Measurements from ENCODE around the gene LY9. TPM values are rescaled to one million over a fixed set of nuclear protein-coding genes. Genes with fewer than 3 reads are reported as not detected.

Gene LY9
- total RNA-seq, 4 donors from 2014 or later, result 0.23 to 1.6 (median 0.84) TPM

- H3K4me3 ChIP-seq (ENCODE audit: low read depth, poor library complexity, severe bottlenecking), result no peak overlapping the region
- intact Hi-C loops (cut with DNase I; ENCODE audit: low total_unique reads), result no loop called here
- WGBS, 2 donors, result 92 to 100% methylated on average over 2 of the region's 2 CpGs
- TF ChIP-seq CTCF (IDR thresholded peaks at IDR 0.05) (no peak), POLR2A (IDR thresholded peaks at IDR 0.05) (no peak)
- no peak for DNase-seq (ENCODE audit: low spot score in 2 of 2)
Observed at GRCh38 chr1:160750608-160751007, 45.4 kb upstream of the LY9 start.

DNA sequence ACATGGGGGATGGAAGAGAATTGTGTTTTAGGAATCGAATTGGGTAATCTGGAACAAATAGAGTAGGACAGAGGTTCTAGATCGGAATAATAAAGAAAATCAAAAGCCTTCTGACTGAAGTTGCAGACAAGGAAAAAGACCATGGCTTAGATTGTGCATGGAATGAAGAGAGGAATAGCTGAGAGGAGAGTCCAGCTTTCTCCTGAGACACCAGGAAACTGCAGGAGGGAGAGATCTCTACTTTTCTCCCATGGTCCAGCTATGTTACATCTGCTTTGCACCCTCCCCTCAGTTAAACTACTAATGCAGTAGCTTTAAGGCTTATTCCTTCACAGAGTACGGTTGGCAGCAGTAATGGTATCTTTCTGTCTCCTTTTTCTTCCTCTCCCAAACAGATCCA lies 43.6 kb upstream of the LY9 start:
- no peak for DNase-seq (ENCODE audit: low spot score in 2 of 2)
- no peak overlapping the region for H3K4me3 ChIP-seq (ENCODE audit: low read depth, poor library complexity, severe bottlenecking)
- intact Hi-C loops (cut with DNase I; ENCODE audit: low total_unique reads), result no loop called here
- WGBS, 2 donors, result 60 to 61% methylated on average over 3 of the region's 3 CpGs
- TF ChIP-seq POLR2A (IDR thresholded peaks at IDR 0.05), result no peak
- TF ChIP-seq CTCF (IDR thresholded peaks at IDR 0.05), result no peak

DNA sequence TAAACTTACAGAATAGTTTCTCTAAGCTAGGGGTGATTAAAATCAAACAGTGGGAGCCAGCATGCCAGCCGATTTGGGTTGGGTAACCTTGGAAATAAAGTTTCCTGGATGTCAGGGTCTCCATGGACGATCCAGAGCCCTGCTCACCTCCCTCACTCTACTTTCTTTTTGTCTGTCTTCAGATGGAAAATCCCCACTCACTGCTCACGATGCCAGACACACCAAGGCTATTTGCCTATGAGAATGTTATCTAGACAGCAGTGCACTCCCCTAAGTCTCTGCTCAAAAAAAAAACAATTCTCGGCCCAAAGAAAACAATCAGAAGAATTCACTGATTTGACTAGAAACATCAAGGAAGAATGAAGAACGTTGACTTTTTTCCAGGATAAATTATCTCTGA lies 43.0 kb upstream of the LY9 start:
- DNase-seq (ENCODE audit: low spot score in 2 of 2), result no peak
- H3K4me3 ChIP-seq (ENCODE audit: low read depth, poor library complexity, severe bottlenecking), result no peak overlapping the region
- intact Hi-C loops (cut with DNase I; ENCODE audit: low total_unique reads), result no loop called here
- 38 to 42% methylated on average over 5 of the region's 5 CpGs for WGBS, 2 donors
- TF ChIP-seq POLR2A (IDR thresholded peaks at IDR 0.05) (no peak), CTCF (IDR thresholded peaks at IDR 0.05) (no peak)

DNA sequence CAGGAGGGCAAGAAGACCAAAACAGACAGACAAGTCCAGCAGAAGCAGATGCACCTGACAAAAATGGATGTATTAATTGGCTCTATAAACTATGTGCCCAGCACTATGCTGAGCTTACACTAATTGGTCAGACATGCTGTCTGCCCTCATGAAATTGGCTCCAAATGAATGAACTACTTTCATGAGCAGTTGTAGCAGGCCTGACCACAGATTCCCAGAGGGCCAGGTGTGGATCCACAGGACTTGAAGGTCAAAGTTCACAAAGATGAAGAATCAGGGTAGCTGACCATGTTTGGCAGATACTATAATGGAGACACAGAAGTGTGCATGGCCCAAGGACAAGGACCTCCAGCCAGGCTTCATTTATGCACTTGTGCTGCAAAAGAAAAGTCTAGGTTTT lies 42.4 kb upstream of the LY9 start:
- H3K4me3 ChIP-seq (ENCODE audit: low read depth, poor library complexity, severe bottlenecking), result no peak overlapping the region
- TF ChIP-seq CTCF (IDR thresholded peaks at IDR 0.05) (no peak), POLR2A (IDR thresholded peaks at IDR 0.05) (no peak)
- no peak for DNase-seq (ENCODE audit: low spot score in 2 of 2)
- intact Hi-C loops (cut with DNase I; ENCODE audit: low total_unique reads), result no loop called here

GRCh38 chr1:160755461-160755860 lies 40.5 kb upstream of the LY9 start:
- no peak for DNase-seq (ENCODE audit: low spot score in 2 of 2)
- intact Hi-C loops (cut with DNase I; ENCODE audit: low total_unique reads), result no loop called here
- 93 to 97% methylated on average over 2 of the region's 2 CpGs for WGBS, 2 donors
- TF ChIP-seq POLR2A (IDR thresholded peaks at IDR 0.05), result no peak
- TF ChIP-seq CTCF (IDR thresholded peaks at IDR 0.05), result no peak
- H3K4me3 ChIP-seq (ENCODE audit: low read depth, poor library complexity, severe bottlenecking), result no peak overlapping the region

Data from lower leg skin (tissue), 4 donors.